HCT116 (cell line): ENCODE measurements around the gene ABHD10.

Experiments
- CEBPB ChIP-seq: IDR thresholded peaks from 2 replicates; pipeline ENCODE4 v1.6.1; 2012; ENCODE audit warnings: low read depth
- EZH2 ChIP-seq: fragments of 200-600 bp; sonication (generic); IDR thresholded peaks from 2 replicates; pipeline ENCODE4 v1.6.1; 2017; ENCODE audit warnings: antibody characterized with exemption, mixed run types
- POLR2A ChIP-seq: IDR thresholded peaks from 2 replicates; pipeline ENCODE4 v1.7.0; 2011; ENCODE audit warnings: borderline replicate concordance; ENCODE audit not compliant: insufficient read depth, insufficient read length; ENCODE audit errors: extremely low read depth
- POLR2AphosphoS5 ChIP-seq: IDR thresholded peaks from 2 replicates; pipeline ENCODE4 v1.6.1; 2011; ENCODE audit warnings: mild to moderate bottlenecking, low read depth, low read length, moderate library complexity
- SP1 ChIP-seq: IDR thresholded peaks from 2 replicates; pipeline ENCODE4 v1.6.1; 2012; ENCODE audit warnings: low read depth
- YY1 ChIP-seq: IDR thresholded peaks from 2 replicates; pipeline ENCODE4 v1.6.1; 2011; ENCODE audit warnings: low read length, low read depth, moderate library complexity, mild to moderate bottlenecking; ENCODE audit not compliant: insufficient replicate concordance; ENCODE audit errors: extremely low read depth
- ZFX ChIP-seq: fragments of 450-650 bp; IDR thresholded peaks from 2 replicates; pipeline ENCODE4 v1.6.1; 2017
- TF ChIP-seq, protein P1 (sequence below), 3 experiments: fragments of 200-600 bp in 1 of 3; sonication (generic) in 1 of 3; IDR thresholded peaks in 2 of 3; conservative IDR thresholded peaks in 1 of 3; 2 replicates each; pipeline ENCODE4 v1.5.1; 2012 to 2017; ENCODE audit warnings: low read depth in 2 of 3, low read length in 2 of 3, antibody characterized with exemption in 1 of 3, borderline replicate concordance in 1 of 3, control low read depth in 1 of 3, mild to moderate bottlenecking in 1 of 3, mixed read lengths in 1 of 3, mixed run types in 1 of 3, moderate library complexity in 1 of 3; ENCODE audit not compliant: insufficient read depth in 1 of 3
- TF ChIP-seq, protein P2 (sequence below): IDR thresholded peaks from 2 replicates; pipeline ENCODE4 v1.6.1; 2012

DNA sequence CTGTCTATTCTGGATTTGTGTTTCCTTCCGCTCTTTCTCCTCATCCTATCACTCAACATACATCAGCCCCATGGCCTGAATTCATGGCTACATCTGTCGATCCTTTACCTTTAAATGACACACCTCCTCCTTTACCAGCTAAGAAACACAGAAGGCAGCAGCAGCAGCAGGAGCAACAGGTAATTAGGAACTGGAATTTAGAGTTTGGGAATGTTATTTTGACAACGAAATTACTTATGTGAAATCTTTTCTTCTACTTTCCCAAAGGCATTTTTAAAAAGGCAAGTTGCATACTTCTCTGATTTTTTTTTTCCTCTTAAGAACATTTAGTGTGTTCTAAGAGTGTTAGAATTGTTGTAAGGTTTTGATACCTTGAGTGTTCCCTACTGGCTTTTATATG lies 29.1 kb upstream of the ABHD10 start:
- no peak for TF ChIP-seq POLR2A
- TF ChIP-seq, protein P1, sequence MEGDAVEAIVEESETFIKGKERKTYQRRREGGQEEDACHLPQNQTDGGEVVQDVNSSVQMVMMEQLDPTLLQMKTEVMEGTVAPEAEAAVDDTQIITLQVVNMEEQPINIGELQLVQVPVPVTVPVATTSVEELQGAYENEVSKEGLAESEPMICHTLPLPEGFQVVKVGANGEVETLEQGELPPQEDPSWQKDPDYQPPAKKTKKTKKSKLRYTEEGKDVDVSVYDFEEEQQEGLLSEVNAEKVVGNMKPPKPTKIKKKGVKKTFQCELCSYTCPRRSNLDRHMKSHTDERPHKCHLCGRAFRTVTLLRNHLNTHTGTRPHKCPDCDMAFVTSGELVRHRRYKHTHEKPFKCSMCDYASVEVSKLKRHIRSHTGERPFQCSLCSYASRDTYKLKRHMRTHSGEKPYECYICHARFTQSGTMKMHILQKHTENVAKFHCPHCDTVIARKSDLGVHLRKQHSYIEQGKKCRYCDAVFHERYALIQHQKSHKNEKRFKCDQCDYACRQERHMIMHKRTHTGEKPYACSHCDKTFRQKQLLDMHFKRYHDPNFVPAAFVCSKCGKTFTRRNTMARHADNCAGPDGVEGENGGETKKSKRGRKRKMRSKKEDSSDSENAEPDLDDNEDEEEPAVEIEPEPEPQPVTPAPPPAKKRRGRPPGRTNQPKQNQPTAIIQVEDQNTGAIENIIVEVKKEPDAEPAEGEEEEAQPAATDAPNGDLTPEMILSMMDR (IDR thresholded peaks at IDR 0.05 in 2 of 3, conservative IDR thresholded peaks at IDR 0.05 in 1 of 3; ENCODE audit: borderline replicate concordance in 1 of 3, insufficient read depth in 1 of 3, low read depth in 2 of 3, low read length in 2 of 3), result no peak
- TF ChIP-seq POLR2AphosphoS5, result no peak
- no peak for TF ChIP-seq EZH2
- TF ChIP-seq SP1, result no peak
- TF ChIP-seq ZFX, result no peak
- no peak for TF ChIP-seq CEBPB
- TF ChIP-seq, protein P2, sequence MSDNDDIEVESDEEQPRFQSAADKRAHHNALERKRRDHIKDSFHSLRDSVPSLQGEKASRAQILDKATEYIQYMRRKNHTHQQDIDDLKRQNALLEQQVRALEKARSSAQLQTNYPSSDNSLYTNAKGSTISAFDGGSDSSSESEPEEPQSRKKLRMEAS, result no peak
- no peak for TF ChIP-seq YY1
